NCI-H2107 treated with DMSO at 0.1 percent for 48 hours (cell line): ENCODE results near the gene TMEM174.

Source experiments
- DNase-seq: peaks from one replicate; lab custom pipeline; 2025; ENCODE audit not compliant: unreplicated experiment; lab: John Stamatoyannopoulos, UW

The TMEM174 gene

GRCh38 chr5:73172951-73173350, at the start of gene TMEM174:
TSS of gene TMEM174 (plus strand) at chr5:73173193. CDS start at chr5:73173244, 51 bp downstream.
- no peak for DNase-seq

GRCh38 chr5:73125289-73125688, 47.7 kb upstream of the TMEM174 start:
- DNase-seq = no peak

GRCh38 chr5:73126381-73126780, 46.6 kb upstream of the TMEM174 start:
- no peak for DNase-seq

GRCh38 chr5:73126957-73127356, 46.0 kb upstream of the TMEM174 start:
- DNase-seq = no peak

- DNase-seq = no peak
These were observed 43.9 kb upstream of the TMEM174 start for GRCh38 chr5:73129143-73129542.

- no peak for DNase-seq
These were observed 42.2 kb upstream of the TMEM174 start for GRCh38 chr5:73130811-73131210.

- no peak for DNase-seq
These were observed 41.1 kb upstream of the TMEM174 start for GRCh38 chr5:73131711-73132425.

GRCh38 chr5:73132759-73133158, 40.2 kb upstream of the TMEM174 start:
- no peak for DNase-seq

- DNase-seq = no peak
These were observed 38.0 kb upstream of the TMEM174 start for GRCh38 chr5:73135021-73135420.

GRCh38 chr5:73135429-73136054, 37.5 kb upstream of the TMEM174 start:
- DNase-seq = no peak

- no peak for DNase-seq
These were observed 36.9 kb upstream of the TMEM174 start for GRCh38 chr5:73136055-73136562.

- no peak for DNase-seq
These were observed 35.1 kb upstream of the TMEM174 start for GRCh38 chr5:73137563-73138530.

GRCh38 chr5:73139485-73139884, 33.5 kb upstream of the TMEM174 start:
- no peak for DNase-seq

- no peak for DNase-seq
These were observed 32.2 kb upstream of the TMEM174 start for GRCh38 chr5:73140801-73141200.

- DNase-seq = no peak
These were observed 31.0 kb upstream of the TMEM174 start for GRCh38 chr5:73142035-73142434.

- DNase-seq = no peak
These were observed 29.3 kb upstream of the TMEM174 start for GRCh38 chr5:73143716-73144115.

GRCh38 chr5:73149540-73149939, 23.5 kb upstream of the TMEM174 start:
- DNase-seq = no peak

GRCh38 chr5:73150876-73151275, 22.1 kb upstream of the TMEM174 start:
- no peak for DNase-seq

- no peak for DNase-seq
These were observed 21.1 kb upstream of the TMEM174 start for GRCh38 chr5:73151766-73152410.

GRCh38 chr5:73152411-73153388, 20.3 kb upstream of the TMEM174 start:
- DNase-seq = no peak
